ENCODE measurements around the gene DIP2B.

GRCh38 chr12:50627491-50627890 lies 122.7 kb downstream of the DIP2B start:
- TF ChIP-seq, protein P1, sequence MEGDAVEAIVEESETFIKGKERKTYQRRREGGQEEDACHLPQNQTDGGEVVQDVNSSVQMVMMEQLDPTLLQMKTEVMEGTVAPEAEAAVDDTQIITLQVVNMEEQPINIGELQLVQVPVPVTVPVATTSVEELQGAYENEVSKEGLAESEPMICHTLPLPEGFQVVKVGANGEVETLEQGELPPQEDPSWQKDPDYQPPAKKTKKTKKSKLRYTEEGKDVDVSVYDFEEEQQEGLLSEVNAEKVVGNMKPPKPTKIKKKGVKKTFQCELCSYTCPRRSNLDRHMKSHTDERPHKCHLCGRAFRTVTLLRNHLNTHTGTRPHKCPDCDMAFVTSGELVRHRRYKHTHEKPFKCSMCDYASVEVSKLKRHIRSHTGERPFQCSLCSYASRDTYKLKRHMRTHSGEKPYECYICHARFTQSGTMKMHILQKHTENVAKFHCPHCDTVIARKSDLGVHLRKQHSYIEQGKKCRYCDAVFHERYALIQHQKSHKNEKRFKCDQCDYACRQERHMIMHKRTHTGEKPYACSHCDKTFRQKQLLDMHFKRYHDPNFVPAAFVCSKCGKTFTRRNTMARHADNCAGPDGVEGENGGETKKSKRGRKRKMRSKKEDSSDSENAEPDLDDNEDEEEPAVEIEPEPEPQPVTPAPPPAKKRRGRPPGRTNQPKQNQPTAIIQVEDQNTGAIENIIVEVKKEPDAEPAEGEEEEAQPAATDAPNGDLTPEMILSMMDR (IDR thresholded peaks at IDR 0.05), result no peak
- no peak for TF ChIP-seq JUNB (IDR thresholded peaks at IDR 0.05)
- TF ChIP-seq MAX (IDR thresholded peaks at IDR 0.05), result no peak
- TF ChIP-seq, protein P2, sequence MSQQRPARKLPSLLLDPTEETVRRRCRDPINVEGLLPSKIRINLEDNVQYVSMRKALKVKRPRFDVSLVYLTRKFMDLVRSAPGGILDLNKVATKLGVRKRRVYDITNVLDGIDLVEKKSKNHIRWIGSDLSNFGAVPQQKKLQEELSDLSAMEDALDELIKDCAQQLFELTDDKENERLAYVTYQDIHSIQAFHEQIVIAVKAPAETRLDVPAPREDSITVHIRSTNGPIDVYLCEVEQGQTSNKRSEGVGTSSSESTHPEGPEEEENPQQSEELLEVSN (IDR thresholded peaks at IDR 0.05; ENCODE audit: borderline replicate concordance, low read depth), result no peak
- no peak for TF ChIP-seq CEBPB (IDR thresholded peaks at IDR 0.05)
- no peak for TF ChIP-seq REST (IDR thresholded peaks at IDR 0.05)
- no peak for TF ChIP-seq ESRRA (IDR thresholded peaks at IDR 0.05; ENCODE audit: borderline replicate concordance, low read length)

Measured in A549 (cell line).